GM21360 (cell line): ENCODE results near the gene DMD.

ENCODE experiments used
- ATAC-seq: cut with Tn5 transposase; IDR thresholded peaks from one replicate; pipeline ENCODE4 v1.9.1; 2021; ENCODE audit warnings: mild to moderate bottlenecking, moderate library complexity; ENCODE audit not compliant: unreplicated experiment

Gene DMD

GRCh38 chrX:33045882-33046281 is 165.5 kb downstream of the DMD start:
- no peak for ATAC-seq

DNA sequence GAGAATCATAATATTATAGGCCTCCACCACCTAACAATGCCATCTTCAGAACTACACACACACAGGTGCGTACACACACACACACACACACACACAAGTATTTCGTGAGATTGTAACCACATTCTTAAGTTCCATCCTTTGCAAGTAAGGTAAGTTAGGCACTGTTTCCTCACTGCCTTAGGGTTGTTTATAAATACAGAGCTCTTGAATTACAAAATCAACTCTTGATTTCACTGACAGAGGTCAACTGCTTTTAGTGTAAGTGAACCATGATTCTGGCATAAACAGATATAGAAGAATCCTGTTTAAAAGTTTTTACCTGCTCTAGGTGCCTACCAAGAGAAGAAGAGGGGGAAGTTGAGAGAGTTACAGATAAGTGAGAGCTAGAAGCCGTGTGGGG is 166.1 kb downstream of the DMD start:
- ATAC-seq, result no peak

- no peak for ATAC-seq
Observed at GRCh38 chrX:33041141-33041540, 170.2 kb downstream of the DMD start.

GRCh38 chrX:33032700-33033099 is 178.6 kb downstream of the DMD start:
- ATAC-seq, result no peak

DNA sequence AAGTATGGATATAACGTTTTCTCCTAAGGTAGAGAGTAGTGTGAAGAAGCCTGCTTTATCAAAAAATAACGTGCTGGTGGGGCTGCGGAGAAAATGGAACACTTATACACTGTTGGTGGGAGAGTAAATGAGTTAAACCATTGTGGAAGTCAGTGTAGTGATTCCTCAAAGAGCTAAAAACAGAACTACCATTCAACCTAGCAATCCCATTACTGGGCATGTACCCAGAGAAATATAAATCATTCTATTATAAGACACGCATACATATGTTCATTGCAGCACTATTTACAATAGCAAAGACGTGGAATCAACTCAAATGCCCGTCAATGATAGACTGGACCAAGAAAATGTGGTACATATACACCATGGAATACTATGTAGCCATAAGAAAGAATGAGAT is 196.4 kb downstream of the DMD start:
- ATAC-seq, result no peak

DNA sequence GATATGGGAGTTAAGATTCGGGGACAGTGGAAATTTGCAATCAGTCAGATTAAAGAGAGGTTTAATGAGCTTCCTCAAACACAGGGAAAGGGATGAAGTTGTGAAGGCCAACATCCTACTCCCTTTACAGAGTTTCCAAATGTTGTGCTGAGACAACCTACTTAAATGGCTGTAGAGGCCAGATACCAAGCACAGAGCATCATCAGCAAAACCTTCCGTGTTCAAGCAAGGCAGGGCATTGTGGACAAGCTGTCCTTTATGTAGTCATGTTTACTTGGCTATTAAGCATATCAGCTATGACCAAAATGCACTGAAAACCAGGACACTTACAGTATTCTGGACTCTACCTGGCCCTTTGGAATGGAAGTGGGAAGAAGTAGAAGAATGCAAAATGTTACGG is 197.3 kb downstream of the DMD start:
- no peak for ATAC-seq

DNA sequence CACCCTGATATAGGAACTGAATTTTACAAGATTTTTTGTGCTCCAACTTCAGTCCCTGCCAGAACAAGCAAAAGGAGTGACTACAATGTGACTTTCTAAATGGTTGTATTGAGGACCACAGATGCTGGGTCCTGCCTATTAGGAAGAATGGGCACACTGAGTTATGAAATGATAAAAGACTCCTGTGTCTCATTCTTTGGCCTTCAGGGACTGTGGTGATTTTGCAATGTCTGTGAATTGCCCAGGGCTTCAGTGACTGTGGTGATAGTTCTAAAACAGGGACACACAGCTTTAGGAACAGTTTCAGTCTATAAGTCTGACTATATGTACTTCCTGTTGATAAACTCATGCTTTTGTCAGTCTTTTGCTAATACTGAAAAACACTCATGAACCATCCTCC is 210.2 kb downstream of the DMD start:
- no peak for ATAC-seq

DNA sequence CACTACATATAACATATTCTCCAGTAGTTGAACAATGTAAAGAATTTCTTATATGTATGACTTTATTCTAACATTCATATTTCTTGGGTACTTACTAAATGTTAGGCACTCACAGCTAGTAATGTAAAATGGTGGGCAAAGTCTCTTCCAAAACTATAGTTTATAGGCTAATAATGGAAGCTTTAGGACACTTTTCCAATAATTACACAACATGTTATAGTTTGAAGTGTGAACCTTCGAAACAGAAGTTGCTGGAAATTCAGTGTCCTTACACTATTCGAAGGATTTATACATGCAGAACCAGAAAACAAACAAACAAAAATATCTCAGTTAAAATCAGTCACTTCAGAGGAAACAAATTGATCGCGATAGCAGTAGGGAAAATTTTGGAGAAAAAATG is 212.6 kb downstream of the DMD start:
- ATAC-seq, result no peak

GRCh38 chrX:32995427-32995826 is 215.9 kb downstream of the DMD start:
- no peak for ATAC-seq

DNA sequence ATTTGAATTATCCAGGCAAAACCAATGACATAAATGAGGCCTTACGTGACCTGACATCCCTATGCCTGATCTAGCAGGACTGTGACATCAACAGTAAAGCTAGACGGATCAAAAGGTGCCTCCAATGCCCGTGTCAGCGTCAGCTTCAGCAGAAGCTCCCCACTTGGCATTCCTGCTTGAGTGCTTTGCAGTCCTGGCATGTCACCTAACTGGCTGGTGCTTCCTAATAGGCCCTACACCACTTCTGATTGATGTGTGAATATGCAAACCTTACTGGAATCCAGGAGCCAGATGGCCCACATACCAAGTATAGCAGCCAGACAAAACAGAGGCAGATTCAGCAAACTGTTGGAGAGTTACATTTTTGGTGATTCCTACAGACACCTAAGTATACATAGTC is 224.2 kb downstream of the DMD start:
- no peak for ATAC-seq

DNA sequence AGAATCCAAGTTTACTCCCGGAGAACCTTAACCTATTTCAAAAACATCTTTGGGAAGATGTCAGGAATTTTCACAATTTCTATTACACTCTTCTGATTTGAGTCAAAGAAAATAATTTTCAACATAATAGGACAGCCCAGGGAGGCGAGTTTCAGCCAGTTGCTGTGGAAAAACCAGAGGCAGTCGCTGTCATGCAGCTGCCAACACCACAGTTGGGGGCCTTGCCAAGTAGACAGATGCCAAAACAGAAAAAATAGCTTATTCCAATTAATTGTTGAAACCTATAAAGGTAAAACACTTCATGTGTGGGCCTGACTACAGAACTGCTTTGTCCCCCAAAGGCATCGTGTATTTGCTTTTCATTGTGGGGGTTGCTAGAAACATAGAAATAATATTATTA is 225.8 kb downstream of the DMD start:
- no peak for ATAC-seq

DNA sequence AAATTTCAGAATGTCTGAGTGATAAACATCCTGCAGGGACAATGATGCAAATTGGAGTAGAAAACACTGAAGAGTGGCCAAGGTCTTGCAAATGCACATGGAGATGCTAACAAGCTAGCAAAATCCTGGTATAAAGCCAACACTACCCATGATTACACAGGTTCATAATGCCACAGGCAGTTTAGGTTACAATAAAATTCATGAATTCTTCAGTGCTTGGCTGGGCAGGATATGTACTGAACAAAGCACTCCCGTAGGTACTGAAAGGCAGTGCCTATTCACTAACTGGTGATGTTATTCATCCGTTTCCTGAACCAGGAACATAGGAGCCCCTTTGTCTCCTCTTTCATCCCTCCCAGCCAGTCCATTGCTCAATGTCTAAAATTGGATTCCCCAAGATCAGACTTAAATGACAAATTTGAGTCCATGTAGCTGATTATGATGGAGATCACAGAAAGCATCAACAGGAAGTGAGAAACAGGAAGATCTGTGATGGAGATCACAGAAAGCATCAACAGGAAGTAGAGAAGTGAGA is 244.5 kb downstream of the DMD start:
- ATAC-seq, result no peak

DNA sequence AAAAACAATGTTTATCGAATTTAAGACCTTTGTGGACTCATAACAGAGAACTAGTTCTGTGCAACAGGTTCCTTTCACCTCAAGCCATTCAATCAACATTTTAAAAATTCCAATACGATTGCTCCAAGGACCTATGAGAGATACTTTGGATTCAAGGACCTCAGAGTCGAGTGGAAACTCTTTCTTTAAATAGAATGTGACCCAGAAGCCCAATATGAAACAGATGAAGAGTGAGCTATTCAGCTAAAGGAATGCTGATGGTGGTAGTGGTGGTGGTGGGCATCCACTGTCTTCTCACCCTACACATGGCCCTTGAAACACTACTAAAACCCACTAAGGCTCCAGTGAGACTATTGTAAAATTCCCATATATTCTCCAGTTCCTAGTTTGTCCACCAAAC is 257.2 kb downstream of the DMD start:
- no peak for ATAC-seq

DNA sequence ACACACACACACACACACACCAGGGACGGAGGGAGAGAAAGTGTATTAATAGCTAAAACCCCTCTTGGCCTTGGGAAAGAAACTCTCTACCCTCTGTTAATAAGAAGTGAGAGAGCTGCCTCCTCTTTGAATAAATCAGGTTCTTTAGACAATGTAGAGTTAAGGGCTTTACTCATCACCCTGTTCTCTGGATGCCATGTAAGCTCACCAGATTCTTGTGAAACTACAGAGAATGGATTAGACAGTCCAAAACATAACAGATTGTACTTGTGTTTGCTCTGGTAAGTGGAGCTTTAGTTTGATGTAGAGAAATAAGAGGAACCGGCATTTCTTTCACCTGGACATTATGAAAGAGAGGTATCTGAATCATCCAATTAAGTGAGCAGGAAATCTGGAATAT is 263.2 kb downstream of the DMD start:
- ATAC-seq, result no peak

GRCh38 chrX:32937043-32937442 is 274.3 kb downstream of the DMD start:
- ATAC-seq, result no peak

- no peak for ATAC-seq
Observed at GRCh38 chrX:32933548-32933947, 277.8 kb downstream of the DMD start.

DNA sequence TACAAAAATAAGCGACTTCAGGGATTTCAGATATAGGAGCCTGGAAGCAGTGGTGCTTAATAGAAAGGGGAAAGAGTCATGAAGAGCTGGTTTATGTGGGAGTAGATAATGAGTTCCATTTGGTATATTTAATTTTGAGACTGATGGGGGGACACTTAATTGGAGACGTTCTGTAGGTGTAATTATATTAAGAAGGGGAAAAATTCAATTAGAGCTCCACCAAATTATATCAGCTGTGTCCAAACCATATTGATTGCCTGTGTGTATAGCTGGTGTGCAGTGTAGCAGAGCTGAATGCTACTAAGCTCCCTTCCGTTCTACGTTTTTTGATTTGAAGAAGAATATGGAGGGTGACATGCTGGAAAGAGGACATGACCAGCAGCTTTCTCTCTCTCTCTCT is 282.3 kb downstream of the DMD start:
- ATAC-seq, result no peak

GRCh38 chrX:32896088-32896487 is 315.3 kb downstream of the DMD start:
- no peak for ATAC-seq

GRCh38 chrX:32894679-32895078 is 316.7 kb downstream of the DMD start:
- no peak for ATAC-seq

GRCh38 chrX:32893751-32894150 is 317.6 kb downstream of the DMD start:
- ATAC-seq, result no peak

GRCh38 chrX:32877592-32877991 is 333.8 kb downstream of the DMD start:
- no peak for ATAC-seq

GRCh38 chrX:32874839-32875238 is 336.5 kb downstream of the DMD start:
- ATAC-seq, result no peak

GRCh38 chrX:32873786-32874185 is 337.6 kb downstream of the DMD start:
- no peak for ATAC-seq

GRCh38 chrX:32871636-32872035 is 339.7 kb downstream of the DMD start:
- ATAC-seq, result no peak
